HCT116 (cell line): ENCODE results near the gene CCL1. TPM values are rescaled to one million over a fixed set of nuclear protein-coding genes. Genes with fewer than 3 reads are reported as not detected.

Source experiments
- ATAC-seq: fragments of 200-7000 bp; cut with Tn5 transposase; 2 replicates; pipeline ENCODE4 v1.9.1; 2020; ENCODE audit warnings: mild to moderate bottlenecking, moderate library complexity
- BruUV-seq: library from RNA; stranded (reverse); fragments of 400-500 nt; replicated peaks from 2 replicates; lab custom pipeline; 2021; lab: Mats Ljungman, UMichigan
- CTCF ChIA-PET: fragments of 300-600 bp; sonication (Branson Sonifier 250); formaldehyde crosslinking; loops from one replicate; lab custom pipeline; 2021; ENCODE audit warnings: antibody characterized with exemption; lab: Charles Lee
- POLR2A ChIA-PET: fragments of 300-600, 350-600 bp; sonication (Branson Sonifier 250); formaldehyde crosslinking; loops from one replicate; lab custom pipeline; 2021; ENCODE audit warnings: antibody characterized with exemption; lab: Charles Lee
- RAD21 ChIA-PET, 2 experiments: fragments of 300-600 bp; sonication (Branson Sonifier 250); formaldehyde crosslinking; loops; one replicate each; lab custom pipeline; 2023; ENCODE audit warnings: low total read pairs in 2 of 2; ENCODE audit not compliant: uncharacterized antibody in 2 of 2, unreplicated experiment in 2 of 2, low non-redundant PET in 1 of 2; lab: Charles Lee
- DNase-seq: peaks from one replicate; pipeline ENCODE4 v3.0.0-alpha.2; 2010; ENCODE audit warnings: low read depth, low spot score
- H2AFZ ChIP-seq: fragments of 200-600 bp; shearing (Covaris generic), sonication (generic); 2 replicates; pipeline ENCODE4 v1.6.1; 2017; ENCODE audit warnings: low read depth, mixed run types, mixed read lengths, antibody characterized with exemption, low read length; ENCODE audit not compliant: poor library complexity, severe bottlenecking
- H3K27ac ChIP-seq: 2 replicates; pipeline ENCODE4 v1.5.1; 2012; ENCODE audit warnings: low read depth, low read length
- H3K27me3 ChIP-seq: fragments of 200-600 bp; sonication (generic); 2 replicates; pipeline ENCODE4 v1.6.1; 2016; ENCODE audit warnings: mixed run types, low read length, mixed read lengths; ENCODE audit not compliant: insufficient read depth
- H3K36me3 ChIP-seq, 2 experiments: fragments of 200-500 bp in 1 of 2; fragments of 200-600 bp in 1 of 2; sonication (Bioruptor generic) in 1 of 2; sonication (generic) in 1 of 2; 2 replicates each; pipeline versions ENCODE4 v1.5.1 to v1.6.1; 2014 to 2016; ENCODE audit warnings: low read length in 2 of 2, inconsistent platforms in 1 of 2, mixed read lengths in 1 of 2, mixed run types in 1 of 2; ENCODE audit not compliant: insufficient read depth in 2 of 2, control insufficient read depth in 1 of 2
- H3K4me1 ChIP-seq, 2 experiments: fragments of 200-600 bp in 1 of 2; sonication (generic) in 1 of 2; 2 replicates each; pipeline versions ENCODE4 v1.5.1 to v1.6.1; 2012 to 2017; ENCODE audit warnings: low read length in 2 of 2, inconsistent platforms in 1 of 2, mild to moderate bottlenecking in 1 of 2, mixed read lengths in 1 of 2, mixed run types in 1 of 2, moderate library complexity in 1 of 2; ENCODE audit not compliant: insufficient read depth in 2 of 2, control insufficient read depth in 1 of 2
- H3K4me2 ChIP-seq: fragments of 200-600 bp; sonication (generic); 2 replicates; pipeline ENCODE4 v1.6.1; 2017; ENCODE audit warnings: mixed run types, low read length, mixed read lengths
- H3K4me3 ChIP-seq, 2 experiments: fragments of 200-600 bp in 1 of 2; sonication (generic) in 1 of 2; replicated peaks in 1 of 2; 2 replicates each; pipeline ENCODE4 v1.5.1; 2011 to 2016; ENCODE audit warnings: low read length in 2 of 2, control low read depth in 1 of 2, low read depth in 1 of 2, mild to moderate bottlenecking in 1 of 2, mixed read lengths in 1 of 2, mixed run types in 1 of 2
- H3K79me2 ChIP-seq: fragments of 200-600 bp; sonication (generic); 2 replicates; pipeline ENCODE4 v1.6.1; 2017; ENCODE audit warnings: mild to moderate bottlenecking, mixed run types, low read length, moderate library complexity, mixed read lengths; ENCODE audit not compliant: insufficient read depth
- H3K9ac ChIP-seq: fragments of 200-600 bp; sonication (generic); 2 replicates; pipeline ENCODE4 v1.6.1; 2016; ENCODE audit warnings: low read length, mixed read lengths
- H3K9me2 ChIP-seq: fragments of 200-600 bp; sonication (generic), shearing (Covaris generic); 2 replicates; pipeline ENCODE4 v1.6.1; 2017; ENCODE audit warnings: mixed run types, mild to moderate bottlenecking, moderate library complexity; ENCODE audit not compliant: insufficient read depth
- H3K9me3 ChIP-seq, 2 experiments: fragments of 200-500 bp in 1 of 2; fragments of 200-600 bp in 1 of 2; sonication (Bioruptor generic) in 1 of 2; sonication (generic) in 1 of 2; 2 replicates each; pipeline ENCODE4 v1.6.1; 2014 to 2017; ENCODE audit warnings: low read length in 2 of 2, mixed read lengths in 2 of 2, inconsistent platforms in 1 of 2, low read depth in 1 of 2, mild to moderate bottlenecking in 1 of 2, mixed run types in 1 of 2, moderate library complexity in 1 of 2; ENCODE audit not compliant: control insufficient read depth in 1 of 2, insufficient read depth in 1 of 2
- H4K20me1 ChIP-seq: fragments of 200-600 bp; sonication (generic), shearing (Covaris generic); 2 replicates; pipeline ENCODE4 v1.6.1; 2017; ENCODE audit warnings: mixed run types, mild to moderate bottlenecking, moderate library complexity; ENCODE audit not compliant: insufficient read depth
- ATF3 ChIP-seq: IDR thresholded peaks from 2 replicates; pipeline ENCODE4 v1.6.1; 2012
- CEBPB ChIP-seq: IDR thresholded peaks from 2 replicates; pipeline ENCODE4 v1.6.1; 2012; ENCODE audit warnings: low read depth
- CTCF ChIP-seq, 3 experiments: fragments of 200-600 bp in 1 of 3; sonication (generic) in 1 of 3; IDR thresholded peaks in 2 of 3; conservative IDR thresholded peaks in 1 of 3; 2 replicates each; pipeline ENCODE4 v1.5.1; 2012 to 2017; ENCODE audit warnings: low read depth in 2 of 3, low read length in 2 of 3, antibody characterized with exemption in 1 of 3, borderline replicate concordance in 1 of 3, control low read depth in 1 of 3, mild to moderate bottlenecking in 1 of 3, mixed read lengths in 1 of 3, mixed run types in 1 of 3, moderate library complexity in 1 of 3; ENCODE audit not compliant: insufficient read depth in 1 of 3
- EGR1 ChIP-seq: IDR thresholded peaks from 2 replicates; pipeline ENCODE4 v1.6.1; 2012; ENCODE audit warnings: low read depth
- ELF1 ChIP-seq: IDR thresholded peaks from 2 replicates; pipeline ENCODE4 v1.6.1; 2012; ENCODE audit warnings: low read depth, borderline replicate concordance
- EZH2 ChIP-seq: fragments of 200-600 bp; sonication (generic); IDR thresholded peaks from 2 replicates; pipeline ENCODE4 v1.6.1; 2017; ENCODE audit warnings: antibody characterized with exemption, mixed run types
- EZH2phosphoT487 ChIP-seq: fragments of 200-600 bp; IDR thresholded peaks from 2 replicates; pipeline ENCODE4 v1.6.1; 2018; ENCODE audit warnings: antibody characterized with exemption, borderline replicate concordance
- JUND ChIP-seq: IDR thresholded peaks from 2 replicates; pipeline ENCODE4 v1.6.1; 2012
- MAX ChIP-seq: IDR thresholded peaks from 2 replicates; pipeline ENCODE4 v1.6.1; 2012
- POLR2A ChIP-seq: IDR thresholded peaks from 2 replicates; pipeline ENCODE4 v1.7.0; 2011; ENCODE audit warnings: borderline replicate concordance; ENCODE audit not compliant: insufficient read depth, insufficient read length; ENCODE audit errors: extremely low read depth
- POLR2AphosphoS5 ChIP-seq: IDR thresholded peaks from 2 replicates; pipeline ENCODE4 v1.6.1; 2011; ENCODE audit warnings: mild to moderate bottlenecking, low read depth, low read length, moderate library complexity
- RAD21 ChIP-seq: IDR thresholded peaks from 2 replicates; pipeline ENCODE4 v1.6.1; 2012; ENCODE audit warnings: low read depth, mild to moderate bottlenecking
- REST ChIP-seq: IDR thresholded peaks from 2 replicates; pipeline ENCODE4 v1.6.1; 2012; ENCODE audit warnings: low read depth
- SIN3A ChIP-seq: IDR thresholded peaks from 2 replicates; pipeline ENCODE4 v1.6.1; 2012; ENCODE audit warnings: low read depth
- SP1 ChIP-seq: IDR thresholded peaks from 2 replicates; pipeline ENCODE4 v1.6.1; 2012; ENCODE audit warnings: low read depth
- SRF ChIP-seq: IDR thresholded peaks from 2 replicates; pipeline ENCODE4 v1.6.1; 2012; ENCODE audit warnings: low read depth
- TCF7L2 ChIP-seq: IDR thresholded peaks from 2 replicates; pipeline ENCODE4 v1.7.0; 2011; ENCODE audit warnings: borderline replicate concordance, inconsistent platforms; ENCODE audit not compliant: insufficient read depth, insufficient read length; ENCODE audit errors: extremely low read depth
- YY1 ChIP-seq: IDR thresholded peaks from 2 replicates; pipeline ENCODE4 v1.6.1; 2011; ENCODE audit warnings: low read length, low read depth, moderate library complexity, mild to moderate bottlenecking; ENCODE audit not compliant: insufficient replicate concordance; ENCODE audit errors: extremely low read depth
- ZBTB33 ChIP-seq: IDR thresholded peaks from 2 replicates; pipeline ENCODE4 v1.6.1; 2011; ENCODE audit warnings: mild to moderate bottlenecking, low read length, moderate library complexity; ENCODE audit not compliant: insufficient replicate concordance; ENCODE audit errors: extremely low read depth
- intact Hi-C: fragments of 100-400 bp; cut with micrococcal nuclease; formaldehyde crosslinking; loops from 2 replicates; pipeline ENCODE4 v1.10.0; 2022
- total RNA-seq: library from RNA; stranded (reverse); gene quantifications from one replicate; pipeline ENCODE4 v1.2.1, GENCODE V29; 2021; ENCODE audit not compliant: unreplicated experiment

CCL1 gene
- total RNA-seq, 1 experiment from 2014 or later, result not detected

GRCh38 chr17:34411646-34412421 lies 48.8 kb upstream of the CCL1 start:
- ChIA-PET CTCF (interaction anchor here (1.5 kb wide), 1 partner anchor 8 kb away, joined by 4 read pairs; no protein-coding TSS in a partner anchor), POLR2A (interaction anchor here (0.9 kb wide), 1 partner anchor 8 kb away, joined by 3 read pairs; no protein-coding TSS in a partner anchor), RAD21 (no interaction called here)
- no peaks in the 10 kb centered on the region for H3K9me3 ChIP-seq
- TF ChIP-seq ZBTB33, result no peak
- no peak for TF ChIP-seq REST
- TF ChIP-seq MAX, result no peak
- TF ChIP-seq EZH2phosphoT487, result no peak
- no peak for TF ChIP-seq RAD21
- TF ChIP-seq ELF1, result no peak
- no peak for TF ChIP-seq EGR1
- no peak for TF ChIP-seq SRF
- no peak for TF ChIP-seq POLR2AphosphoS5
- no peak for TF ChIP-seq CTCF (IDR thresholded peaks at IDR 0.05 in 2 of 3, conservative IDR thresholded peaks at IDR 0.05 in 1 of 3; ENCODE audit: borderline replicate concordance in 1 of 3, insufficient read depth in 1 of 3, low read depth in 2 of 3, low read length in 2 of 3)
- TF ChIP-seq SIN3A, result no peak
- TF ChIP-seq JUND, result no peak
- no peak for TF ChIP-seq CEBPB
- TF ChIP-seq ATF3, result no peak
- no peak for TF ChIP-seq SP1
- TF ChIP-seq EZH2, result no peak
- TF ChIP-seq YY1, result no peak
- no peak for TF ChIP-seq POLR2A
- no peak for TF ChIP-seq TCF7L2
- no peak overlapping the region for H3K4me2 ChIP-seq
- no peaks in the 10 kb centered on the region for H3K36me3 ChIP-seq
- no peak overlapping the region for H3K27ac ChIP-seq
- no peak for ATAC-seq
- H3K4me3 ChIP-seq, result no peak overlapping the region
- H3K79me2 ChIP-seq, result no peaks in the 10 kb centered on the region
- peaks cover 38% of the 10 kb centered on the region for H3K27me3 ChIP-seq
- intact Hi-C loops, result no loop called here
- no peak overlapping the region for H2AFZ ChIP-seq
- no peak for DNase-seq
- H4K20me1 ChIP-seq, result no peaks in the 10 kb centered on the region
- no peak overlapping the region for H3K9ac ChIP-seq
- no TSS peak for BruUV-seq
- H3K9me2 ChIP-seq, result no peaks in the 10 kb centered on the region
- H3K4me1 ChIP-seq, result no peaks in the 10 kb centered on the region
